PC-3 (cell line): Measurements from ENCODE around the gene DUSP22.

Experiments used
- EZH2 ChIP-seq: fragments of 300-600 bp; sonication (generic); IDR thresholded peaks from one replicate; pipeline ENCODE4 v1.6.1; 2017; ENCODE audit warnings: antibody characterized with exemption, mild to moderate bottlenecking, low read length; ENCODE audit not compliant: unreplicated experiment
- EZH2phosphoT487 ChIP-seq: fragments of 300-600 bp; sonication (generic); IDR thresholded peaks from 2 replicates; pipeline ENCODE4 v1.6.1; 2018; ENCODE audit warnings: mild to moderate bottlenecking, antibody characterized with exemption, low read length, borderline replicate concordance
- TF ChIP-seq, protein P1 (sequence below): fragments of 300-600 bp; sonication (generic); conservative IDR thresholded peaks from 2 replicates; pipeline ENCODE4 v1.5.1; 2017; ENCODE audit warnings: antibody characterized with exemption, low read depth, mild to moderate bottlenecking, low read length

- TF ChIP-seq, protein P1, sequence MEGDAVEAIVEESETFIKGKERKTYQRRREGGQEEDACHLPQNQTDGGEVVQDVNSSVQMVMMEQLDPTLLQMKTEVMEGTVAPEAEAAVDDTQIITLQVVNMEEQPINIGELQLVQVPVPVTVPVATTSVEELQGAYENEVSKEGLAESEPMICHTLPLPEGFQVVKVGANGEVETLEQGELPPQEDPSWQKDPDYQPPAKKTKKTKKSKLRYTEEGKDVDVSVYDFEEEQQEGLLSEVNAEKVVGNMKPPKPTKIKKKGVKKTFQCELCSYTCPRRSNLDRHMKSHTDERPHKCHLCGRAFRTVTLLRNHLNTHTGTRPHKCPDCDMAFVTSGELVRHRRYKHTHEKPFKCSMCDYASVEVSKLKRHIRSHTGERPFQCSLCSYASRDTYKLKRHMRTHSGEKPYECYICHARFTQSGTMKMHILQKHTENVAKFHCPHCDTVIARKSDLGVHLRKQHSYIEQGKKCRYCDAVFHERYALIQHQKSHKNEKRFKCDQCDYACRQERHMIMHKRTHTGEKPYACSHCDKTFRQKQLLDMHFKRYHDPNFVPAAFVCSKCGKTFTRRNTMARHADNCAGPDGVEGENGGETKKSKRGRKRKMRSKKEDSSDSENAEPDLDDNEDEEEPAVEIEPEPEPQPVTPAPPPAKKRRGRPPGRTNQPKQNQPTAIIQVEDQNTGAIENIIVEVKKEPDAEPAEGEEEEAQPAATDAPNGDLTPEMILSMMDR, result no peak
- TF ChIP-seq EZH2phosphoT487, result no peak
- no peak for TF ChIP-seq EZH2
Observed at GRCh38 chr6:259316-259715, 33.0 kb upstream of the DUSP22 start.
